ENCODE results near the gene ST3GAL5.
"Not testable (repeated sequence)": the region's sequence is repeated elsewhere in the genome, so short reads cannot be mapped to it uniquely, and the experiment has no call there.

ST3GAL5 gene

GRCh38 chr2:85892216-85892944 lies 3.6 kb upstream of the ST3GAL5 start:
- H3K27me3 ChIP-seq (ENCODE audit: control insufficient read depth in 1 of 2, insufficient read depth in 2 of 2, low read length in 2 of 2) = no peaks in the 10 kb centered on the region
- no peaks in the 10 kb centered on the region for H3K36me3 ChIP-seq (ENCODE audit: control insufficient read depth in 2 of 2, insufficient read depth in 2 of 2, low read length in 2 of 2)
- no peak overlapping the region for H3K9ac ChIP-seq (ENCODE audit: low read length in 2 of 2)
- no peak overlapping the region for H3K27ac ChIP-seq (ENCODE audit: low read length)
- H3K4me3 ChIP-seq (ENCODE audit: low read length in 2 of 2) = no peak overlapping the region
- no peaks in the 10 kb centered on the region for H3K9me3 ChIP-seq (ENCODE audit: control insufficient read depth in 2 of 2, low read length in 2 of 2)
- peaks cover 29% of the 10 kb centered on the region for H3K4me1 ChIP-seq (ENCODE audit: control insufficient read depth, insufficient read depth, low read length)

GRCh38 chr2:85890522-85891176 lies 1.9 kb upstream of the ST3GAL5 start:
- Histone ChIP-seq H3K9ac (ENCODE audit: low read length in 2 of 2) (no peak overlapping the region), H3K4me1 (ENCODE audit: control insufficient read depth, insufficient read depth, low read length) (peaks cover 36% of the 10 kb centered on the region), H3K4me3 (ENCODE audit: low read length in 2 of 2) (peak overlapping the region in 1 of 2 donors; percentile 35), H3K27ac (ENCODE audit: low read length) (no peak overlapping the region), H3K9me3 (ENCODE audit: control insufficient read depth in 2 of 2, low read length in 2 of 2) (no peaks in the 10 kb centered on the region), H3K36me3 (ENCODE audit: control insufficient read depth in 2 of 2, insufficient read depth in 2 of 2, low read length in 2 of 2) (no peaks in the 10 kb centered on the region), H3K27me3 (ENCODE audit: control insufficient read depth in 1 of 2, insufficient read depth in 2 of 2, low read length in 2 of 2) (no peaks in the 10 kb centered on the region)

- H3K36me3 ChIP-seq (ENCODE audit: control insufficient read depth in 2 of 2, insufficient read depth in 2 of 2, low read length in 2 of 2) = no peaks in the 10 kb centered on the region
- H3K4me1 ChIP-seq (ENCODE audit: control insufficient read depth, insufficient read depth, low read length) = peaks cover 36% of the 10 kb centered on the region
- peak overlapping the region; percentile 83 to 93 for H3K4me3 ChIP-seq (ENCODE audit: low read length in 2 of 2)
- no peaks in the 10 kb centered on the region for H3K27me3 ChIP-seq (ENCODE audit: control insufficient read depth in 1 of 2, insufficient read depth in 2 of 2, low read length in 2 of 2)
- H3K9ac ChIP-seq (ENCODE audit: low read length in 2 of 2) = peak overlapping the region; percentile 51 to 80
- no peaks in the 10 kb centered on the region for H3K9me3 ChIP-seq (ENCODE audit: control insufficient read depth in 2 of 2, low read length in 2 of 2)
- H3K27ac ChIP-seq (ENCODE audit: low read length) = peak overlapping the region; percentile 66
These were observed 964 bp upstream of the ST3GAL5 start for GRCh38 chr2:85889627-85890281.

- H3K9me3 ChIP-seq (ENCODE audit: control insufficient read depth in 2 of 2, low read length in 2 of 2) = no peaks in the 10 kb centered on the region
- H3K27ac ChIP-seq (ENCODE audit: low read length) = peak overlapping the region; percentile 69
- no peaks in the 10 kb centered on the region for H3K27me3 ChIP-seq (ENCODE audit: control insufficient read depth in 1 of 2, insufficient read depth in 2 of 2, low read length in 2 of 2)
- H3K36me3 ChIP-seq (ENCODE audit: control insufficient read depth in 2 of 2, insufficient read depth in 2 of 2, low read length in 2 of 2) = no peaks in the 10 kb centered on the region
- peaks cover 34% of the 10 kb centered on the region for H3K4me1 ChIP-seq (ENCODE audit: control insufficient read depth, insufficient read depth, low read length)
- H3K4me3 ChIP-seq (ENCODE audit: low read length in 2 of 2) = peak overlapping the region; percentile 85 to 93
- peak overlapping the region; percentile 56 to 72 for H3K9ac ChIP-seq (ENCODE audit: low read length in 2 of 2)
These were observed 638 bp downstream of the ST3GAL5 start for GRCh38 chr2:85888020-85888683.

GRCh38 chr2:85887566-85888019 lies 1.2 kb downstream of the ST3GAL5 start:
- Histone ChIP-seq H3K4me1 (ENCODE audit: control insufficient read depth, insufficient read depth, low read length) (peaks cover 34% of the 10 kb centered on the region), H3K9me3 (ENCODE audit: control insufficient read depth in 2 of 2, low read length in 2 of 2) (no peaks in the 10 kb centered on the region), H3K36me3 (ENCODE audit: control insufficient read depth in 2 of 2, insufficient read depth in 2 of 2, low read length in 2 of 2) (no peaks in the 10 kb centered on the region), H3K4me3 (ENCODE audit: low read length in 2 of 2) (peak overlapping the region; percentile 85 to 93), H3K27ac (ENCODE audit: low read length) (peak overlapping the region; percentile 69), H3K9ac (ENCODE audit: low read length in 2 of 2) (peak overlapping the region; percentile 56 to 72), H3K27me3 (ENCODE audit: control insufficient read depth in 1 of 2, insufficient read depth in 2 of 2, low read length in 2 of 2) (no peaks in the 10 kb centered on the region)

- Histone ChIP-seq H3K4me3 (ENCODE audit: low read length in 2 of 2) (peak overlapping the region; percentile 6 to 93), H3K9me3 (ENCODE audit: control insufficient read depth in 2 of 2, low read length in 2 of 2) (no peaks in the 10 kb centered on the region), H3K9ac (ENCODE audit: low read length in 2 of 2) (peak overlapping the region in 1 of 2 donors; percentile 13), H3K36me3 (ENCODE audit: control insufficient read depth in 2 of 2, insufficient read depth in 2 of 2, low read length in 2 of 2) (no peaks in the 10 kb centered on the region), H3K4me1 (ENCODE audit: control insufficient read depth, insufficient read depth, low read length) (peaks cover 34% of the 10 kb centered on the region), H3K27ac (ENCODE audit: low read length) (peak overlapping the region; percentile 69), H3K27me3 (ENCODE audit: control insufficient read depth in 1 of 2, insufficient read depth in 2 of 2, low read length in 2 of 2) (no peaks in the 10 kb centered on the region)
These were observed 2.2 kb downstream of the ST3GAL5 start for GRCh38 chr2:85886590-85886989.

GRCh38 chr2:85886141-85886540 lies 2.6 kb downstream of the ST3GAL5 start:
- no peaks in the 10 kb centered on the region for H3K27me3 ChIP-seq (ENCODE audit: control insufficient read depth in 1 of 2, insufficient read depth in 2 of 2, low read length in 2 of 2)
- no peak overlapping the region for H3K9ac ChIP-seq (ENCODE audit: low read length in 2 of 2)
- H3K36me3 ChIP-seq (ENCODE audit: control insufficient read depth in 2 of 2, insufficient read depth in 2 of 2, low read length in 2 of 2) = no peaks in the 10 kb centered on the region
- H3K27ac ChIP-seq (ENCODE audit: low read length) = peak overlapping the region; percentile 69
- H3K4me1 ChIP-seq (ENCODE audit: control insufficient read depth, insufficient read depth, low read length) = peaks cover 34% of the 10 kb centered on the region
- H3K4me3 ChIP-seq (ENCODE audit: low read length in 2 of 2) = no peak overlapping the region
- no peaks in the 10 kb centered on the region for H3K9me3 ChIP-seq (ENCODE audit: control insufficient read depth in 2 of 2, low read length in 2 of 2)

GRCh38 chr2:85881781-85882180 lies 7.0 kb downstream of the ST3GAL5 start:
- not testable (repeated sequence) for H3K27me3 ChIP-seq (ENCODE audit: control insufficient read depth in 1 of 2, insufficient read depth in 2 of 2, low read length in 2 of 2); H3K9ac ChIP-seq (ENCODE audit: low read length in 2 of 2); H3K9me3 ChIP-seq (ENCODE audit: control insufficient read depth in 2 of 2, low read length in 2 of 2); H3K36me3 ChIP-seq (ENCODE audit: control insufficient read depth in 2 of 2, insufficient read depth in 2 of 2, low read length in 2 of 2); H3K4me3 ChIP-seq (ENCODE audit: low read length in 2 of 2); H3K27ac ChIP-seq (ENCODE audit: low read length); H3K4me1 ChIP-seq (ENCODE audit: control insufficient read depth, insufficient read depth, low read length)

GRCh38 chr2:85880716-85881328 lies 8.0 kb downstream of the ST3GAL5 start:
- H3K9me3 ChIP-seq (ENCODE audit: control insufficient read depth in 2 of 2, low read length in 2 of 2); H3K9ac ChIP-seq (ENCODE audit: low read length in 2 of 2); H3K27me3 ChIP-seq (ENCODE audit: control insufficient read depth in 1 of 2, insufficient read depth in 2 of 2, low read length in 2 of 2); H3K27ac ChIP-seq (ENCODE audit: low read length); H3K4me3 ChIP-seq (ENCODE audit: low read length in 2 of 2); H3K36me3 ChIP-seq (ENCODE audit: control insufficient read depth in 2 of 2, insufficient read depth in 2 of 2, low read length in 2 of 2); H3K4me1 ChIP-seq (ENCODE audit: control insufficient read depth, insufficient read depth, low read length): not testable (repeated sequence)

- H3K9ac ChIP-seq (ENCODE audit: low read length in 2 of 2) = no peak overlapping the region
- no peaks in the 10 kb centered on the region for H3K36me3 ChIP-seq (ENCODE audit: control insufficient read depth in 2 of 2, insufficient read depth in 2 of 2, low read length in 2 of 2)
- H3K27ac ChIP-seq (ENCODE audit: low read length) = no peak overlapping the region
- no peaks in the 10 kb centered on the region for H3K4me1 ChIP-seq (ENCODE audit: control insufficient read depth, insufficient read depth, low read length)
- no peaks in the 10 kb centered on the region for H3K27me3 ChIP-seq (ENCODE audit: control insufficient read depth in 1 of 2, insufficient read depth in 2 of 2, low read length in 2 of 2)
- no peak overlapping the region for H3K4me3 ChIP-seq (ENCODE audit: low read length in 2 of 2)
- H3K9me3 ChIP-seq (ENCODE audit: control insufficient read depth in 2 of 2, low read length in 2 of 2) = no peaks in the 10 kb centered on the region
These were observed 9.9 kb downstream of the ST3GAL5 start for GRCh38 chr2:85878719-85879370.

Measured in stomach smooth muscle (tissue), 2 donors.